ENCODE results near the gene CACNA1A. TPM values are rescaled to one million over a fixed set of nuclear protein-coding genes. Genes with fewer than 3 reads are reported as not detected.

CACNA1A gene
- total and polyA plus RNA-seq, 8 donors: 0.58 to 12.5 (median 3.8) TPM; not detected in 1

GRCh38 chr19:13210339-13210775, 295.9 kb downstream of the CACNA1A start:
- Histone ChIP-seq H3K9me3 (no peaks in the 10 kb centered on the region), H3K4me1 (peaks cover 4 to 22% (median 17%) of the 10 kb centered on the region in 4 donors), H3K36me3 (no peaks in the 10 kb centered on the region), H3K4me3 (no peak overlapping the region), H3K27me3 (no peaks in the 10 kb centered on the region), H3K27ac (no peak overlapping the region)
- no peak for DNase-seq
- TF ChIP-seq POLR2AphosphoS5 (IDR thresholded peaks at IDR 0.05): no peak
- no peak for TF ChIP-seq EP300 (IDR thresholded peaks at IDR 0.05)
- TF ChIP-seq CTCF (IDR thresholded peaks at IDR 0.05): no peak
- TF ChIP-seq POLR2A (IDR thresholded peaks at IDR 0.05): no peak
- WGBS, 5 donors: 68 to 79% (median 71%) methylated on average over 13 of the region's 13 CpGs
- intact Hi-C loops (cut with DNase I; ENCODE audit: low total_unique reads): no loop called here

GRCh38 chr19:13209484-13210338, 296.6 kb downstream of the CACNA1A start:
- peaks cover 4 to 22% (median 17%) of the 10 kb centered on the region in 4 donors for H3K4me1 ChIP-seq
- H3K4me3 ChIP-seq: no peak overlapping the region
- H3K9me3 ChIP-seq: no peaks in the 10 kb centered on the region
- no peak overlapping the region for H3K27ac ChIP-seq
- 76 to 87% (median 85%) methylated on average over 2 to 13 of the region's 13 CpGs for WGBS, 5 donors
- no peaks in the 10 kb centered on the region for H3K27me3 ChIP-seq
- TF ChIP-seq EP300 (IDR thresholded peaks at IDR 0.05) (no peak), CTCF (IDR thresholded peaks at IDR 0.05) (no peak), POLR2A (IDR thresholded peaks at IDR 0.05) (no peak), POLR2AphosphoS5 (IDR thresholded peaks at IDR 0.05) (no peak)
- H3K36me3 ChIP-seq: no peaks in the 10 kb centered on the region
- intact Hi-C loops (cut with DNase I; ENCODE audit: low total_unique reads): no loop called here
- no peak for DNase-seq

GRCh38 chr19:13208672-13209483, 297.4 kb downstream of the CACNA1A start:
- TF ChIP-seq CTCF (IDR thresholded peaks at IDR 0.05): no peak
- no peaks in the 10 kb centered on the region for H3K27me3 ChIP-seq
- intact Hi-C loops (cut with DNase I; ENCODE audit: low total_unique reads): no loop called here

GRCh38 chr19:13207846-13208671, 298.2 kb downstream of the CACNA1A start:
- peak overlapping the region; percentile 46 to 52 (median 48) for H3K4me3 ChIP-seq
- TF ChIP-seq POLR2A (IDR thresholded peaks at IDR 0.05): no peak
- TF ChIP-seq CTCF (IDR thresholded peaks at IDR 0.05): no peak
- TF ChIP-seq EP300 (IDR thresholded peaks at IDR 0.05): no peak
- TF ChIP-seq POLR2AphosphoS5 (IDR thresholded peaks at IDR 0.05): no peak
- peaks cover 4 to 22% (median 17%) of the 10 kb centered on the region in 4 donors for H3K4me1 ChIP-seq
- peak; percentile 33 to 88 for DNase-seq
- no peaks in the 10 kb centered on the region for H3K27me3 ChIP-seq
- no peaks in the 10 kb centered on the region for H3K36me3 ChIP-seq
- H3K9me3 ChIP-seq: no peaks in the 10 kb centered on the region
- intact Hi-C loops (cut with DNase I; ENCODE audit: low total_unique reads): no loop called here
- H3K27ac ChIP-seq: peak overlapping the region; percentile 22 to 81 (median 78)
- 15 to 47% (median 36%) methylated on average over 28 to 39 of the region's 39 CpGs for WGBS, 5 donors

More at GRCh38 chr19:13208672-13209483, 297.4 kb downstream of the CACNA1A start:
- Histone ChIP-seq H3K9me3 (no peaks in the 10 kb centered on the region), H3K4me1 (peaks cover 4 to 22% (median 17%) of the 10 kb centered on the region in 4 donors), H3K4me3 (peak overlapping the region; percentile 46 to 52 (median 48)), H3K27ac (peak overlapping the region in 4 of 5 donors; percentile 54 to 81 (median 80)), H3K36me3 (no peaks in the 10 kb centered on the region)
- 66 to 92% (median 82%) methylated on average over 32 to 52 of the region's 52 CpGs for WGBS, 5 donors
- DNase-seq: peak in 1 of 2 donors; percentile 50
